HG02885 (cell line): Measurements from ENCODE around the gene GNPDA1.

Experiments used
- ATAC-seq: cut with Tn5 transposase; IDR thresholded peaks from one replicate; pipeline ENCODE4 v1.9.1; 2021; ENCODE audit warnings: mild to moderate bottlenecking; ENCODE audit not compliant: unreplicated experiment, poor library complexity

Gene GNPDA1

DNA sequence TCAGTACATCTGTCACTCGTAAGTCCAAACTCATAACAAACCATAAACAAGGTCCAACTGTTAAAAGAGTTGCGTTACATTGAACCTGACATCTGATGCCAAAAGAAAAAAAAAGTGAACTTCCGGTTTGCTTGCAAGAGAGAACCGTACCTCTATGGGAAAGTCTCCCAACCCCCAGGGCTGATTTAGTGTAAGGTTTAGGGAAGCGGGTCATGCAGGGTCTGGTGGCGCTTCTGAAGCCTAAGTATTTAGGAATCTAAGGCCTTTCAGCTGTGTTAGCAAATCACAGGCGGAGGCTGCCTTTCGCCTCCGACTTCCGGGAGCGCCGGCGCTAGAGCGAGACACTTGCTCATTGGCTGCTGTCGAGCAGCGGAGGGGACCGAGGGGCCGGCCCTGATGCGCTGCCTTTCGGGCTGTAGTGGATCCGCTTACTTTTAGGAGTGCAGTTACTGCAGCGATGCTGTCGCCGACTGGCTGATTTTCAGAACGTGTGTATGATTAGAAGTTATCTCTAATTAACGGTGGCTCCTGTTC, 12.0 kb upstream of the GNPDA1 start:
- ATAC-seq: peak; percentile 100

DNA sequence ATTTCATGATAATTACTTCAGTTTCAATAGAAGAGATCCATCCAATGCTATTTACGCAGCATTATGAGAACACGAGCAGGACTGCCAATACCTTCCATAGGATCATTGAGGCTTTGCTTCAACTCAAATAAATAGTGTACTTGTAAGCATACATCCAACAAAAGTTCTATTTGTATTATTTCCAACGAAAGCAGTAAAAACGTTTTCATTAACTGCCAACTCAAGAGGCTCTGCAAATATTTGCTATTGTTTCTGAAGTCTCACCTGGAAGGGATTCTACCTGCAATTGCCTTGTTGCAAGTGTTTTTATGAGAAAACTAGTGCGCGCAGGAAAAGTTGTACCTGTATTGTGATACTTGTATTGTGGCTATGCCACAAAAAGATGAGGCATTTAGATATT, 11.0 kb upstream of the GNPDA1 start:
- no peak for ATAC-seq

DNA sequence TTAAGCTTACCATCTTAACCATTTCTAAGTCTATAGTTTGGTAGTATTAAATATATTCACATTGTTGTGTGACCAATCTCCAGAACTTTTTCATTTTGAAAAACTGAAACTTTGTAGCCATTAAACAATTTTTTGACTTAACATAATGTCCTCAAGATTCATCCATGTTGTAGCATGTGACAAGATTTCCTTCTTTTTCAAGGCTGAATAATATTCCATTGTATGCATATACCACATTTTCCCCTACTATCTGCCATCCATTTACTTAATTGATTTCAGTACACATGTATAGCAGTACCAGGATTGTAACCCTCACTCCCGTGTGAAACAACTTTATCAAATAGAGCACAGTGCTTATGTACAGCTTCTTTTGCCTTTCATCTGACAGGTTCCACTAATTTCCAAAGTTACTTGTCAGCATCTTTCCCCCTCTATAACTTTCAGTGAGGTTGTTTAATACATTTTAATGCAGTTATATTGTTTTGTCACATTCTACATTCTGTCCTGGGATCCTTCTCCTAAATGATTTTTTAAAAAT, 7.4 kb upstream of the GNPDA1 start:
- ATAC-seq: no peak

DNA sequence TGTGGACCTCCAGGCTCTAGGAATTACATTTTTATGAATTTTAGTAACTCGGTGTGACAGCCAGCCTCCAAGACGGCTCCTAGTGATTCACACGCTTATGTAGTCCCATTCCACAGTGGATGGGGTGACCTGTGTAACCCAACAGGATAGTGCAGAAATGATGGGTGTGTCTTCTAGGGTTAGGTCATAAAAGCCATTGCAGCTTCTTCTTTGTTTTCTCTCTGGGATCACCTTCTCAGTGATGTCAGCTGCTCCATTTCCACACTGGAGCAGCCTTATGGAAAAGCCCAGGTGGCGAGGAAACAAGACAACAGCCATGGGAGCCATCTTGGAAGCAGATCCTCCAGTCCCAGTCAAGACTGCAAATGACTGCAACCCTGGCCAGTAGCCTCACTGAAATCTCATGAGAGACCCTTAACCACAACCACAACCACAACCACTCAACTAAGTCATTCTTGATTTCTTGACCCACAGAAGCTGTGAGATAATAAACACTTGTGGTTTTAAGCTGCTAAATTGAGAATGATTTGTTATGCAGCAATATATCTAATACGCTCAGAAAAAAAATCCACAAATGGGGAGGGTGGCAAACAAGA, 5.1 kb upstream of the GNPDA1 start:
- peak; percentile 52 for ATAC-seq

DNA sequence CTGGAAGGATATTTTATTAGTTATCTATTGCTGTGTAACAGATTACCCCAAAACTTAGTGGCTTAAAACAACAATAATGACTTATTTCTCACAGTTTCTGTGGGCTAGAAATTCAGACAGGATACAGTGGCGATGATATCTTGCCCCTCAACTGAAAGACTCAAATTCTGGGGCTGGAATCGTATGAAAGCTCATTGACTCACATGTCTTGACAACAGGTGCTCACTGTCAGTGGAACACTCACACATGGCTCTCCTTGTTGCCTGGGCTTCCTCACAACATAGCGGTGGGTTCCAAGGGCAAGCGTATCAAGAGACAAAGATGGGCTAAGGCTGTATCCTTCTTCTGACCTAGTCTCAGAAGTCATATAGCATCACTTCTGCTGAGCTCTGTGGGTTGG, 3.7 kb upstream of the GNPDA1 start:
- ATAC-seq: no peak

DNA sequence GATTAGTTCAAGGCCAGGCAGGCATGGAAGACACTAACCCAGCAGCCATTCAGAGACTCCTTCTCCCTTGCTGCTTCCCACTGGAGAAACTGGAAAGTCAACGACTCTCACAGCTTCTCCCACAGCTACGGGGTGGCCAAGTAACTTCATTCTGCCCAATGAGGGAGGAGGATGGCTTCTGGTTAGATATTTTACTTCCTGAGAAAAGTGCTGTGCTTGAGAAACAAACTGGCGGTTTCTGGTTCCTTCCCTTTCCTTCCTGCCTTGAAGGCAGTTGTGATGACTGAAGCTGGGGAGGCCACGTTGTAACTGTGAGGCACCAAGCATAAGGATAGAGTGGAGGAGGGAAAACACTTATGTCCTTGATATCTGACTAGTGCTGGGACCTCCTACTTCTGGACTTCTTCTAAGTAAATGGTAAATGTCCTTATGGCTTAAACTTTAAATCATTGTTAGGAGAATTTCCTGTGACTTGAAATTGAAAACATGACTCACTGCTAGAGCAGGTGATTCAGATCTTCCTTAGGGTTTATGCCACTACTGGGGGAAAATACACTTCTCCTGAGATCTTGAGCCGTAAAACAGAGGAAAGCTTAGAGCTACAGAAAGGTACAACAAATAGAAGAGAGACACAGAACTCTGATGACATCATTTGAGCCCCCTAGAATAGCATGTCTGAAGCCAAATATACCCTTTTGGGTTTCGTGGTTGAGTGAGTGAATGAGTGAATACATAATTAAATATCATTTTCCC, 3.1 kb upstream of the GNPDA1 start:
- peak; percentile 27 for ATAC-seq

DNA sequence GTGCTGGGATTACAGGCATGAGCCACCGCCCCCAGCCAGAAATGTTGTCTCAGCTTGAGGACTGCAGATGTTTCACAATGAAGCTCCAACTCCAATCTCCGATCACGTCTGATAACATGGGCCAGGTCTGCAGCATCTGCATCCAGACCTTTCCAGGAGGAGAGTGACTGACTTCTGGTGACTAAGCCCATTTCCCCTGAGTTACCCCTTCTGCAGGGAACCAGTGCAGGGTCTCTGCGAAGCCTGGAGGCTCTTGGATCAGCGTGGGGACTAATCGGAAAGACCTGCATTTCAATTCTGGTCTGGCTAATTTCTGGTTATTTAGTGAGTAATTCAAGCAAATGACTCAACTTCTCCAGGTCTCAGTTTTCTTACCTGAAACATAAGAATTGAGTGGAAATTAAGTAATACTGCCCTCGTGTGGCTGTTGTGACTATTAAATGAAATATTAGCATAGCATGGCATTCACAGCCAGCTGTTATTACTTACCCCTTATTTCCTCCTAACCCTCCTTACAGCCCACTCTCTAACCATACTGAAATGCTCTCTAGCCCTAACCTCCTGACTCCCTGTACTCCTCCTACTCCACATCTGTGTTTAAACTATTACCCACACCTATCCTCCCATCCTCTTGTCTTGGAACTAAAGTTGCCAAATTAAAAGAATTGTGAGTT, 2.2 kb upstream of the GNPDA1 start:
- no peak for ATAC-seq

DNA sequence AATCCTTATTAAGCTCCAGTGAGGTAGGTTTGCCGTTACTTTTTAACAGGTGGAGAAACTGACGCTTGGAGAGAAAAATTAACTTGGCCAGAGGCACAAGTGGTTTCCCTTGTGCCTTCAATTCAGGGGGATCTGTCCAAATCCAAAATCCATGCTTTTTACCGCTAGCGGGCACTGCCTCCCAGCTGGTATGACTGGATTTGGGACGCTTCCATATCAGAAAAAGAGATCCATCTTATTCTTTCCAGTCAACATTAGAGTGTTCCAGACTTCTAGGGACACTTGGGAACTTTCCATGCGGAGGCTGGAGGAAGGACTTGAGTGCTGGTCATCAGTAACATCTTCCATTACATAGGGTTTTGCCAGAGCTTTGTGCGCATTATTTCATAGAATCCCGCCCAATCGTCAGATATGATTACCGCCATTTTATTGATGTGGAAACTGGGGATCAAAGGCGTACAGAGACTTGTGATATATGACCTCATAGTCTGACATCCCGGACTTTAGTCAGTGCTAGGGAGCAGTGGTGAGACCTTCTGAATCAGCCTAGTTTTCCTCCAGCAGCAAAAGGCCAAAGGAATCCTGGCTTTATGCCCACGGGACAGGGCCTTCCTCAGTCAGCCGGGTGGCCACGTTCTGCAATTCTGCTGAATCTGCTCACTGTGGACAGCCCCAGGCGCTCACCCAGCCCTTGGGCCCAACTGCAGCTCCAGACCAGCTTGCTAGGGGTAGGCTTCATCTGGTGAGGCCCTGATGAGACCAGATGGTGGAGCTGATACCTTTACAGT, 1.1 kb upstream of the GNPDA1 start:
- no peak for ATAC-seq

DNA sequence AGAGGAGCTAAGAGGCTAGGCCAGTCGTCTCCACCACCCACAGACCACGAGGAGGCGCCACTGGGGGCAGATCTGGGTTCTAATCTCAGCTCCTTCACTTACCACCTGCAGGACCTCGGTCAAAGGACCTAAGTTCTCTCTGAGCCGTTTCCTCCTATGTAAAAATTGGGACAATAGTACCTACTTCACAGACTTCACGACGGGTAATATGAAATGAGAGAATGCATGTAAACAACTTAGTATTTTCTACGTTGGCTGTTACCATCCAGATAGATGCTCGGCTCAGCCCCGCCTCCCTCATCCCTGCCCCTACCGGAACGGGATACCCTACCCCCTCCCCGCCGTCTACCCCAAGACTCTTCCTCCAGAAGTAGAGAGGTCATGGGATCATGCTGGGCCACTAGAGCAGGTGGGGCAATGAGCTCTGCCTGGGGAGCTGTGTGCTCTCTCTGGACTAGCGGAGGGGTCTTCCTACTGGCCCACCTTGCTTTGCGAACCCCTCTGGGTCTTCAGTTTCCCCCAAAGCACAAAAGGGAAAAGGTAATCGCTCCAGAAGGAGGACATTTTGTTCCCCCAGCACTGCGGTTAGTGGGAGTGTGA, 541 bp downstream of the GNPDA1 start:
- peak; percentile 3 for ATAC-seq

DNA sequence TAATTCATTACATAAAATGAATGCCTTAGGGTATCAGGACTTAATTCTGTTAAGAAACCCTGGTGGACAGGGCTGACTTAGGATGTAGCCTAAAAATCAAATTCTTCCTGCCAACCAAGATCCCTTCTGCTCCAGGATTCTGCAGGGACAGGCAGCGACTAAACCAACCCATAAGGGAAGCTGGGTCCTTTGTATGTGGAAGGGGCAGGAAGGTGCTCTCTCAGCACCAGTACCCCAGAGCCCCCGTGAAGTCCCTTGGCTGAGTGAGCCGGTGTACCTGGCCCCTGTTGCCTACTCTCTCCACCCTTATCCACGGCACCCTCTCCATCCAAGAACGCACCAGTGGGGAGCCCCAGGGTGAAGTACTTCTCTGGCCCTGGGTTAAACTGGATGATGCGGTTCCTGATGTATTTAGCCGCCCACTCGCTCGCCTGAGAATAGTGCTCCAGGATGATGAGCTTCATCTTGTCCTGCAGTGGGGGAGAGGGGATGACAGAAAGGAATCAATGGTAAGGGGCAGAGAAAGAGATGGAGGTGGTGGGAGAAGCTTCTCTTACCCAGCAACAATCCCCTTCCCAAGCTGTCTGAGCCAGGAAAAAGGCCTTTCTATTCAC, 1.1 kb downstream of the GNPDA1 start:
- no peak for ATAC-seq

DNA sequence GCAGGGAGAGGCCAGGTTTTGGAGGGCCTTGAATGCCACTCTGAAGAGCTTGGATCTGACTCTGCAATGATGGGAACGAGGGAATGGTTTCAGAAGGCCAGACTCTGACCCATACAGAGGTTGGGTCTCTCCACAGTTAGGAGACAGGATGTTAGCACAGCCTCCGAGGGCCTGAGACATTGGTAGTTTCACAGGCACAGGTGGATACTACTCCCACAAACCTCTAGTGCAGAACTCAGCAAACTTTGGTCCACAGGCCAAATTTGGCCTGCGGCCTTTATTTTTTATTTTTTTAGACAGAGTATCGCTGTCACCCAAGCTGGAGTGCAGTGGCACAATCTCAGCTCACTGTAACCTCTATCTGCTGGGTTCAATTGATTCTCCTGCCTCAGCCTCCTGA, 2.9 kb downstream of the GNPDA1 start:
- ATAC-seq: no peak

DNA sequence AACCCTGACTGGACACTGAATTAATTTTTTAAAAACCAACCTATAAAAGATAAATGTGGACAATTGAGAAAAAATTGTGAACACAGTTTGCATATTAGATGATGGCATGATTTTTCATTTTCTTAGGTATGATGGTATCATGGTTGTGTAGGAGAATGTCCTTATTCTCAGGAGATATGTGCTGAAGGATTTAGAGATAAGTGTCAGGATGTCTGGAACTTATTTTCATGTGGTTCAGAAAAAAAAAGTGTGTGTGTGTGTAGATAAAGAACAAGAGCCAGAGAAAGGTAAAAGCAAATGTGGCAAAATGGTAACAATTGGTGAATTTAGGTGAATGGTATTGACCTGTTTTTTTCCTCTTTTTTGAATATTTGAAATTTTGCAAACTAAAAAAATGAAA, 4.0 kb downstream of the GNPDA1 start:
- no peak for ATAC-seq

DNA sequence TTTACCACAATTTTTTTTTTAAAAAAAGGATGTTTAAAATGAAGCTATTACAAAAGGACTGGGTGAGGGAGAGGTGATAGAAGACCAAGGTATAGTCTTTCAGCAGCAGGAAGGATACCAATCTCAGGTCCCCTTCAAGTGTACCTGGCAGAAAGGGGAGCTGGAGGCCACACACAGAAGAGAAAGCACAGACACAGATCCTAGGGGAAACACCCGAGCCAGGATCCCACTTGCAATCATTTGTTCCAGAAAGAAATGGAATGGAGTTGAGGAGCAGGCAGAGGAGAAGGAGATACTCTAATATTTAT, 5.6 kb downstream of the GNPDA1 start:
- ATAC-seq: peak; percentile 21

DNA sequence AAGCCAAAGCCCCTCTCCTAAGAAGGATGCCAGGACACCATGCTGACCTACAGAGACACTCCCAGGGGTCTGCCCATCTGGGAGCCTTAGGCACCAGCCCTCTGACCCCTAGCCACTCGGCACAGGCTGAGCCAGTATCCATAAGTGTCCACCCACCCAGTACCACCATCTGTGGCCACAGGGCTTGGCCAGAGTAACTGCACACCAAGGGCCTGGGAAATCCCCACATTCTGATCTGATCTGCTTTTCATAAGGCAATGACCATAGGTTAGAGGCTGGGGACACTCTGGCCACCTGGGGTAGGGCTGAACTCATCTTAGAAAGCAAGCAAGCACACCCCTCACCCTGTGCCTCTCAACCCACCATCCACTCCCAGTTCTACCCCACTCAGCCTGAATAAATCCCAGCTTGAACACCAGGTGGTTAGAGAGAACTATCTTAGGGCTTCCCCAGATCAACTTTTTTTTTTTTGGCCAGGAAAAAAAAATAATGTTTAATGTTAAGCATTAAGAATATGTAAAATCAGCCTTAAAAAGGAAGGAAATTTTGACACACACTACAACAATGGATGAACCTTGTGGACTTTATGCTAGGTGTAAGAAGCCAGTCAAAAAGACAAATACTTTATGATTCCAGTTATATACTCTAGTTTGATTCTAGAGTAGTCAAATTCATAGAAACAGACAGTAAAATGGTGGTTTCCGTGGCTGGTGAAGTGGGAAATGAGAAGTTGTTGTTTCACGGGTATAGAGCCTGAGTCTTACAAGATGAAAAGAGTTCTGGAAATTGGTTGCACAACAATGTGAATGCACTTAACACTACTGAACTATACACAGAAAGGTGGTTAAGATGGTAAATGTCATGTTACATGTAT, 6.2 kb downstream of the GNPDA1 start:
- ATAC-seq: peak; percentile 56

DNA sequence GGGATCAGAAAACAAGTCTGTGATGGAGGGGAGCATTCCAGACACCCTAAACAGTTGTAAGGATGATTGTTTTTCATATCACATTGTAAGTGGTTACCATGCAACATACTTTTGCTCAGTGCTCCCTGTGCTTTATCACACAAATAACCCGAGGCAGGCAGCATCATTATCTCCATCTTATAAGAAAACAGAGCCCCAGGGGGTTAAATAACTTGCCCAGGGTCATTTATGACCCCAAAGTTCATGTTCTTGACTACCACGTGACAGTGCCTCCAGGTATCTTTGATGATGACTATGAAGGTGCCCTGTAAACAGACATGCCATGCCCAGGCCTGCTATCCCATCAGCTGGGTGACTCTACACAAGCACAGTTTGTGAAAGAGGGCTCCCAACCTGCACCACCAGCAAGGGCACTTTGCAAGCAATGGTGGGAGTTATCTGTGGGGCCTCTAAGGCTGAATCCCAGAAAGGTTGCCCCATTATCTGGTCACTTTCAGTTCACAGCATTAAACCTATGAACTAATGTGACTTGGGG, 9.5 kb downstream of the GNPDA1 start:
- no peak for ATAC-seq

DNA sequence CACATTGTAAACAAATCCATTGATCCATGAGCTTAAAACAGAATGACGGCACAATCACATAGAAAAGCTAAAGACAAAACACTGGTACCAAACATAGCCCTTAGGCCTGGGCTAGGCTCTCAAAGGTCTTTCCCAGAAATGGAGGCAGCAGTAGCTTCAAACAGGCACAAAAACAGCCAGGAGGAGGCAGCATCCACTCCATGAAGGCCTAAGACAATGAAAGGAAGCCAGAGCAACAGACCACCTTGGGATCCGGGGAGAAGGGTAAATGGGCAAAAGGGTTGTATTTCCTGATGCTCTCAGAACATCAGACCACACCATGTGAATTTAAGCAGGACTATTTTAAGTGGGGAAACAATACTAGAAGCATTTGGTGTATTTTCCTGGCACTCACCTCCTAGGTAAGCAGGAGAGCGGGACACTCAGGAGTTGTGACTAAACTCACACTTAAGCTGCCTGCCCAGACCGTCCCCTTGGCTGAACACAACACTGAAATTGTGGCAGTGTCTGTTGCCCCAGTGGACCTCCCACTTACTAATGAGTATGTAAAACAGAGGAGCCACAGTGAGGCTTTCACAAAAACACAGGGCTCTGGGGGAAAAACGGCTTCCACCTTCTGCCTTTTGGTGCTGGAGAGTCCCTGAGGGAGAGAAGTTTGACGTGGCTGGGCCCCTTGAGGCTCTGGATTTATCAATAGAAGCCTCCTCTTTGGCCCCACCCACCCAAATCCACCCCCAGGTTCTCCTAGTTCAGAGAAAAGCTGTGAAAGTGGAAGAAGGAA, 11.9 kb downstream of the GNPDA1 start:
- ATAC-seq: peak; percentile 61

DNA sequence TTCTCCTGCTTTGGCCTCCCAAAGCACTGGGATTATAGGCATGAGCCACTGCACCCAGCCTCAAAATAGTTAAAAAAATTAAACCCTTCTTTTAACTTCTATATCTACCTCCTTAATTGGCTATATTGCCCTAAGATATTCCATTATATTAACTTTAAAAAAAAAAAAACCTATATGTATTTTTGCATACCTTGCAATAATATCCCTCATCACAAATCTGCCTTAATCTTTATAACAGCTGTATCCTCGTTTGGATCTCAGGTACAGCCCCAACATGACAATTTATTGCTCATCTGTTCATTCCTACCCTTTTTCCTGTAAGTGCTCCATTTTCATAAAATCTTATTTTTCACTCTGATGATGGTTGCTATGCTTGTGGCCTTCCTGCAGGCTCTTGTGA, 12.7 kb downstream of the GNPDA1 start:
- no peak for ATAC-seq
